IPS DF 6.9 (cell line): ENCODE results near the gene HK1.
"Not testable (repeated sequence)": the region's sequence is repeated elsewhere in the genome, so short reads cannot be mapped to it uniquely, and the experiment has no call there.

Experiments
- DNase-seq: peaks from one replicate; pipeline ENCODE4 v3.0.0-alpha.2; 2013; ENCODE audit warnings: low read depth, low spot score
- H3K27ac ChIP-seq: one replicate; pipeline ENCODE4 v1.5.1; 2013; ENCODE audit warnings: low read length, control low read depth
- H3K27me3 ChIP-seq: 2 replicates; pipeline ENCODE4 v1.6.1; 2013; ENCODE audit warnings: mild to moderate bottlenecking, low read length; ENCODE audit not compliant: control insufficient read depth, insufficient read depth
- H3K36me3 ChIP-seq: 2 replicates; pipeline ENCODE4 v1.6.1; 2013; ENCODE audit warnings: low read length; ENCODE audit not compliant: control insufficient read depth, insufficient read depth
- H3K4me1 ChIP-seq: 2 replicates; pipeline ENCODE4 v1.6.1; 2013; ENCODE audit warnings: low read length; ENCODE audit not compliant: control insufficient read depth, insufficient read depth
- H3K4me3 ChIP-seq: 2 replicates; pipeline ENCODE4 v1.5.1; 2013; ENCODE audit warnings: mild to moderate bottlenecking, low read length
- H3K9me3 ChIP-seq: 2 replicates; pipeline ENCODE4 v1.6.1; 2013; ENCODE audit warnings: low read length, inconsistent platforms; ENCODE audit not compliant: control insufficient read depth, insufficient read depth
- WGBS: extraction: QIAGEN DNeasy Blood & Tissue Kit; methylation state at CpG from one replicate; pipeline ENCODE4 v1.1.7; 2013; ENCODE audit warnings: mixed read lengths, missing lambda C conversion rate; ENCODE audit not compliant: insufficient read length, insufficient coverage; 5-methylcytosine and 5-hydroxymethylcytosine counted together

The HK1 gene

DNA sequence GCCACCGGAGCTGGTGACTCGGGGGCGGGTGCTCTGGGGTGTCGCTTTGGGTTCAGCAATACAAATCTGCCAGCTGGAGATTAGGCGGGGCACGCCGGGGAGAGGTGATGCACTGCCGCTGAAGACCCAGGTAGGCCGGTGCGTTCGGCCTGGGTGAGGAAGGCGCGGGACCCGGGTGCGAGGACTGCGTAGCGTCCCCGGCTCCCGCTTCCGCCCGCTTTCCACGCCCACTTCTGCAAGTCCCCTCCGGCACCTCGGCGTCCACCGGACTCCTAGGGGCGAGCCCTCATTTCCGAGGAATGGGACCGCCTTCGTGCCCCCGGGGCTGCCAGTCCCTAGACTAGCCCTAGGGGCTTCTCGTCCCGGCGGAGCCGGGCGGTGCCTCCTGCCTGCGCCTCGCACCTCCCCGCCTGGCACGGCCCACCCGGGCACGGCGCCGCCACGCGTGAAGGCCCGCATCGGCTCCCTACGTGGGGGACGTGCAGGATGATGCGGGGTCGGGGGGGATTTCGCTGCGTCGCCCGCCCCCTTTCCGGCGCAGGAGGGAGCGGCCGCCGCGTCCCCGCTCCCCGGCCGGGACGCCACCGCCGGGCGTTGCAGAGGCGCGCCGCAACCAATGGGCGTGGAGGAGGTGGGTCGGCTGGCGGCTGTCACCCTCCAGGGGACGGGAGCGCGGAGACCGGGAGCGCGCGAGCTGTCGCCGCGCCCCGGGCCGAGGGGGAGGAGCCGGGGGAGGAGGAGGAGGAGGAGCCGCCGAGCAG is 40.0 kb downstream of the HK1 start:
- no peak overlapping the region for H3K27ac ChIP-seq

DNA sequence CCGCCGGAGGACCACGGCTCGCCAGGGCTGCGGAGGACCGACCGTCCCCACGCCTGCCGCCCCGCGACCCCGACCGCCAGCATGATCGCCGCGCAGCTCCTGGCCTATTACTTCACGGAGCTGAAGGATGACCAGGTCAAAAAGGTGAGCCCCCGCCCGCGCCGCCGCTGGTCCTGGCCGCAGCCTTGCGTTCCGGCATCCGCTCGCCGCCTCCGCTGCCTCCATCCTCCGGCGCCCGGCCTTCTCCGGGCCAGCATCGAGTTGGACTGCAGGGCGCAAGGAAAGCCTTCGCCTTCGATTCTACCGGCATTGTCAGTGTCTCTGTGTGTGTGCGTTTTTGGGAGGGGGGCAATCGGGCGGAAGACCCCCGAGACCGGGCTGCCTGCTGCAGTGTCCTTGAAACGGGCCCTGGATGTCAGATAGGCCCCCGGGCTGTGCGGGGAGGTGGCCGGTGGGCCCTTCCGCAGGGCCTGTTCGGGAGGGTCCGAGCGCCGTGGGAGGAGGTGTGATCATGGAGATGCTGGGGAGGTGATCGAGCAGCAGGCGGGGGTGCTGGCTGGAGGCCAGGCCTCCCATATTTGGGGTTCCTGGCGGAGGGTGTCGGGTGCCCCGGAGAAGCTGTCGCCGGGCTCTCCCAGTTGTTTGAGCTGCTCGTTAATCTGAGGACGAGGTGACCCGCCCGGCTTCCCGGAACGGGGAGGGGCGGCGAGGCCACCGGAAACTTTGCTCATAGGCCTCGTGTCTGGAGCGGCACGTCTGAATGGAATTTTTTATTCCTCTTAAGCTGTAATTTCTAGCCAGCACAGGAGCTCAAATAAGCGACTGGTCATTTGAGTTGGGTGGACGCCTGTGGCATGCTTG is 40.8 kb downstream of the HK1 start:
- Histone ChIP-seq H3K27ac (no peak overlapping the region), H3K9me3 (no peaks in the 10 kb centered on the region), H3K36me3 (no peaks in the 10 kb centered on the region), H3K4me3 (peak overlapping the region; percentile 93), H3K27me3 (no peaks in the 10 kb centered on the region), H3K4me1 (peaks cover 11% of the 10 kb centered on the region)
- no CpG with 5 or more reads among the region's 73 CpGs for WGBS
- DNase-seq, result no peak

More for the DNA sequence above, 40.0 kb downstream of the HK1 start:
- no peaks in the 10 kb centered on the region for H3K27me3 ChIP-seq
- peak; percentile 68 for DNase-seq
- no peaks in the 10 kb centered on the region for H3K9me3 ChIP-seq
- no peaks in the 10 kb centered on the region for H3K36me3 ChIP-seq
- H3K4me1 ChIP-seq, result peaks cover 12% of the 10 kb centered on the region
- WGBS, result no CpG with 5 or more reads among the region's 90 CpGs
- peak overlapping the region; percentile 93; the same call in 1 of the 2 replicates for H3K4me3 ChIP-seq

DNA sequence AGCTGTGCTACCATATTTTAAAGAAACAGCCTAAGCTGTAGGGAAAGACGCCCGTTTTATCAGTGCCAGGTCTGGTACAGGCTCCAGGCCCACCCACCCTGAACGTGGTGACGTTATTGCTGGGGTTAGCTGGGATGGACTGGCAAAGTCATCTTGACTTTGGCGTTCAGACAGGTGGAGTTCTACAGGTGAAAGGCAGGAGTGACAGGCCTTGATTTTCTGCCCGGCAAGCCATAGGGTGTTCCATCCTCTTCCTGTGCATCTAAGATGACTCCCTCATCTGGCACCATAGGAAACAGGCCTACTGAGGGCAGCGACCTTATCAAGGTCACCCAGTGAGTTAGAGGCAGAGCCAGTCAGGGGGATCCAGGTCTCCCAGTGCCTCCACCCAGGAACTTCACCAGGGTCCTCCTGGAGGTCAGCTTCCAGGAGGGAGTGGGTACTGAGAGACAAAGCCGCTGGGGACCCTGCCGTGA is 41.6 kb downstream of the HK1 start:
- Histone ChIP-seq H3K27me3 (no peaks in the 10 kb centered on the region), H3K36me3 (no peaks in the 10 kb centered on the region), H3K4me3 (peak overlapping the region; percentile 93; the same call in 1 of the 2 replicates), H3K4me1 (peaks cover 12% of the 10 kb centered on the region), H3K9me3 (no peaks in the 10 kb centered on the region), H3K27ac (no peak overlapping the region)
- no CpG with 5 or more reads among the region's 9 CpGs for WGBS
- no peak for DNase-seq

DNA sequence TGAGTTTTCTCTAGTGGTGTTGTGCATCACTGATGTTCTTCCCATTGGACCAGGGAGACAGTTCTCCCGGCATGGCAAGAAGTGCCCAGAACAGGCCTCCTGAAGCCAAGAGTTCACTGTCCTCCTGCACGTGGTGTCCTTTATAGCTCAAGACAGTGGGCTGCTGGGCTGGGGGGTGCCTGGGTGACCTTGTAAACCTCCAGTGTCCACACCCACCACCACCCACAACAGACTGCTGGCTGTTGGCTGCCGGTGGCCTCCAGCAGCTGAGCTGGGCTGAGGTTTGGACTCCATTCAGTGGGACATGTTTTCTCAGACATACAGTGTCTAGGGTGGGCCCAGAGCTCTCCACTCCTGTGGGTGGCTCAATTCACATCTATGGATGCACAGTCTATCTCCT is 42.2 kb downstream of the HK1 start:
- Histone ChIP-seq H3K36me3 (no peaks in the 10 kb centered on the region), H3K9me3 (no peaks in the 10 kb centered on the region), H3K4me1 (peaks cover 12% of the 10 kb centered on the region), H3K4me3 (no peak overlapping the region), H3K27ac (no peak overlapping the region), H3K27me3 (no peaks in the 10 kb centered on the region)
- no CpG with 5 or more reads among the region's 3 CpGs for WGBS
- DNase-seq, result no peak

DNA sequence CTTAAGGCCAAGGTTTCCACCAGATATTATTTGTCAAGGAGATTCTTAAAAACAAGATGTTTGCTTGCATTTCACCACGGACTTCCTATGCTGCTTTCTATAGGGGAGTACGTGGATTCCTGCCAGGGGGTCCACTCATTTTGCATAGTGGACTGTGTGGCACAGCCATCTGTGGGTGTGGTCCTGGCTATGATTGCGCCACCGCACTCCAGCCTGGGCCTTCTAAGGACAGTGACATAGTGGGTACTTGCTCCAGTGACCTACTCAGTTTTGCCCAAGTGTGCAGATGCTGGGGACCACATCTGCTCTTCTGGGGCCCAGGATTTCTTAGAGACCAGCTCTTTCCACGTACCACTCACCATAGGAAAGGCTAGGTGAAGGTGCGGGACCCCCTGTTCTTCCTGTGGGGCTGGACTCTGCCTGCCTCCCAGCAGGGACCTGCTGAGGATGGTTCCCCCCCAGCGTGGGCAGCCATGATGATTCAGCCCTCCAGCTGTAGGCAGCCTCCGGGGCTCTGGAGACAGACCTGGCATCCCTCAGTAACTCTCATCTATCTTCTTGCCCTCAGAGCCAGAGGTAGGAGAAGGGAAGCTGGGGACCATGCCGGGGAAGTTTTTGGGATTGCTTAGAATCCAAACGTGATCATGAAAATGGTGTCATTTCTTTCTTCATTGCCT is 42.9 kb downstream of the HK1 start:
- H3K4me1 ChIP-seq, result peaks cover 12% of the 10 kb centered on the region
- no peaks in the 10 kb centered on the region for H3K27me3 ChIP-seq
- H3K4me3 ChIP-seq, result no peak overlapping the region
- H3K27ac ChIP-seq, result no peak overlapping the region
- H3K9me3 ChIP-seq, result no peaks in the 10 kb centered on the region
- H3K36me3 ChIP-seq, result no peaks in the 10 kb centered on the region
- no peak for DNase-seq
- WGBS, result no CpG with 5 or more reads among the region's 10 CpGs

DNA sequence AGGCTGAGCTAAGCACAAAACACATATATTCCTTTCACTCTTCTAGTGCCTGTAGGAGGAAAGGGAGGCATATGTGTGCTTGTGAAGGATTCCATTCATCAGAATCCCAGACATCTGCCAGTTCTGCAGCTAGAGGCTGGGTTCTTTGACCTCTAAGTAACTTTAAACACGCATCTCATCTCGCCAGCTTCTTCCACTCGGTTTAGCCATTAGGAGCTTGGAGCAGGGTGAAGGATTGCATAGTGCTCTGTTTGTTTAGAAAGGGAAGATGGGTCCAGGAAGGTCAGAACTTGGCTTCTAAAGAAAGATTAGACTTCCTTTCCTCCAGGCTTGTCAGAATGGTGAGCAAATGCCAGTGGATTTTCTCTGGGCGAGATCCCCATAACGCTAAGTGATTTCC is 43.6 kb downstream of the HK1 start:
- Histone ChIP-seq H3K27ac (no peak overlapping the region), H3K4me3 (no peak overlapping the region), H3K4me1 (peaks cover 12% of the 10 kb centered on the region), H3K9me3 (no peaks in the 10 kb centered on the region), H3K36me3 (no peaks in the 10 kb centered on the region), H3K27me3 (no peaks in the 10 kb centered on the region)
- DNase-seq, result no peak
- no CpG with 5 or more reads among the region's 5 CpGs for WGBS

DNA sequence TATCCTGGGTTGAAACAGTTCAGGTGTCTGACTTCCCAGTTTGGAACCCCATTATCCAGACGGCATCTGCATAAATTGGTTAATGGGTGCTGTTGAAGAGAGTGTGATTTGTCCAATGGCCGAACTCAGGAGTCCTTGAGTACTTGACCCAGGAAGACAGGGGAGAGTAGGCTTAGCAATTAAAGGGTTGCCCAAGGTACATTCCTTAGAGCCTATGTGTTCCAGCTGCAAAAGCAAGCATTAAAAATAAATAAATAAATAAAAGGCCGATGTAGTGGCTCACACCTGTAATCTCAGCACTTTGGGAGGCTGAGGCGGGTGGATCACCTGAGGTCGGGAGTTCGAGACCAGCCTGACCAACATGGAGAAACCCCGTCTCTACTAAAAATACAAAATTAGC is 44.0 kb downstream of the HK1 start:
- H3K27ac ChIP-seq, H3K9me3 ChIP-seq, H3K27me3 ChIP-seq, DNase-seq, H3K36me3 ChIP-seq, H3K4me3 ChIP-seq: not testable (repeated sequence)
- H3K4me1 ChIP-seq, result peaks cover 12% of the 10 kb centered on the region
- no CpG with 5 or more reads among the region's 7 CpGs for WGBS

DNA sequence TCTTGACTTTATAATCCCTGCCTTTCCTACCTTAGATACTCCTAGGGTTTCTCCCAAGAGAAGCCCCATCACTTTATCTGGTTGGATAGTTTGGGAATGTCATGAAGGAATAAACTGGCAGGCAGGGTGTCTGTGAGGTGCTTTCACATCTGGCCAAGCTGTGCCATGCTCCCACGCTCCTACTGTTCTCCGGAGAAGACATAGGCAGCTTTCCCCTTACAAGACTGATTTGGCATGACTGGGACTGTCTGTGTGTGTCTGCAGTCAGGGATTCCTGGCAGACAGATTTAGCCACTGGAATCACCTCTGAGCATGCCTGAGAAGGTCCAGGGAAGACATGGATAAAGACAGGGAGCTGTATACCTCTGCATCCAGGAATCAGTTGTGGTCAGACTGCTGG is 45.3 kb downstream of the HK1 start:
- H3K4me1 ChIP-seq, result peaks cover 18% of the 10 kb centered on the region
- no CpG with 5 or more reads among the region's 2 CpGs for WGBS

DNA sequence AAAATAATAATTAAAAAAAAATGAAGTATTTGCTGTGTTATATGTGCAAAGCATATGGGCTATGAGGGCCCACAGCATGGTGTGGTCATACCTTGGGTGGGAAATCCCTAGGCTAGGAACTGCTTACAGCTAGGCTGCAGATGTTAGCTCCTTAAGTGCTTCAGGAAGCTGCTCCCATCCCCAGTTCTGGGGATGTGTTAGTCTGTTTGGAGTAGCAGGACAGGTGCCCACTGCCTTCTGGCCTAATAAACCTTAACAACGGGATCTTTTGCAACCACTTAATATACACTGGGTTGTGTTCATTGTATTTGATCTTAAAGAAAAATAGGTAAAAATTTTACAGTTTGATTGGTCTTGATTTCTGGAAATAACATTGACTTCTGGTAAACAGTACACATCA is 46.3 kb downstream of the HK1 start:
- Histone ChIP-seq H3K36me3 (no peaks in the 10 kb centered on the region), H3K4me1 (peaks cover 19% of the 10 kb centered on the region), H3K27ac (no peak overlapping the region), H3K4me3 (no peak overlapping the region), H3K27me3 (no peaks in the 10 kb centered on the region), H3K9me3 (no peaks in the 10 kb centered on the region)
- DNase-seq, result no peak
- no CpG with 5 or more reads among the region's 1 CpG for WGBS

More for the DNA sequence above, 45.3 kb downstream of the HK1 start:
- DNase-seq, result no peak
- Histone ChIP-seq H3K9me3 (no peaks in the 10 kb centered on the region), H3K27me3 (no peaks in the 10 kb centered on the region), H3K4me3 (no peak overlapping the region), H3K36me3 (no peaks in the 10 kb centered on the region), H3K27ac (no peak overlapping the region)
